ENCODE data around the gene C1orf167. TPM values are rescaled to one million over a fixed set of nuclear protein-coding genes. Genes with fewer than 3 reads are reported as not detected.

Gene C1orf167
- total and polyA plus RNA-seq, 3 experiments from 2014 or later = 0.81 TPM; not detected in 2

DNA sequence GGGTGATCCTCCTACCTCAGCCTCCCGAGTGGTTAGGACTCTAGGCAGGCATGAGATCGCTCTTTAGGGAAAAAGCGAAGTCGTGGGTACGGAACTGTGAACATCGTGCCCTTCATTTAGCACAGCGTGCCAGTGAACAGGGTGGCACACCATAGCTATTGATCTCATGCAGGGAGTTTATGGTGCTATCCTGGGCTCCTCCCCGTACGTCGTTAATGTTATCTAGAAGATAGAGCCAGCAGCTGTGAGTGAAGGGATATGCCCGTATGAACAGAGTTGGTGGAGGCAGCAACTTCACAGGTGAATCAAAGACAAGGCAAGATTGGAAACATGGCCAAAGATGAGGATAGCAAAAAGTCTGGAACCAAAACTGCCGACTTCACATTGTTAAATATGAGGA, 55.2 kb downstream of the C1orf167 start:
- Mint-ChIP-seq H3K9me3 (no peaks in the 10 kb centered on the region), H3K4me1 (peaks cover 0 to 4% (median 3%) of the 10 kb centered on the region in 3 donors), H3K27me3 (no peaks in the 10 kb centered on the region), H3K27ac (no peak overlapping the region), H3K36me3 (peaks cover 0 to 74% (median 15%) of the 10 kb centered on the region in 3 donors), H3K4me3 (no peak overlapping the region)
- ChIA-PET CTCF (no interaction called here), POLR2A (no interaction called here)
- Histone ChIP-seq H3K9me3 (ENCODE audit: low read length) (no peaks in the 10 kb centered on the region), H3K27ac (ENCODE audit: low read depth, low read length) (no peak overlapping the region), H3K27me3 (ENCODE audit: insufficient read depth, low read length, poor library complexity, severe bottlenecking) (no peaks in the 10 kb centered on the region), H3K4me3 (ENCODE audit: low read length) (no peak overlapping the region), H3K36me3 (ENCODE audit: insufficient read depth, low read length) (peaks cover 29% of the 10 kb centered on the region), H3K4me1 (ENCODE audit: insufficient read depth, low read length) (no peaks in the 10 kb centered on the region)
- DNase-seq = no peak

DNA sequence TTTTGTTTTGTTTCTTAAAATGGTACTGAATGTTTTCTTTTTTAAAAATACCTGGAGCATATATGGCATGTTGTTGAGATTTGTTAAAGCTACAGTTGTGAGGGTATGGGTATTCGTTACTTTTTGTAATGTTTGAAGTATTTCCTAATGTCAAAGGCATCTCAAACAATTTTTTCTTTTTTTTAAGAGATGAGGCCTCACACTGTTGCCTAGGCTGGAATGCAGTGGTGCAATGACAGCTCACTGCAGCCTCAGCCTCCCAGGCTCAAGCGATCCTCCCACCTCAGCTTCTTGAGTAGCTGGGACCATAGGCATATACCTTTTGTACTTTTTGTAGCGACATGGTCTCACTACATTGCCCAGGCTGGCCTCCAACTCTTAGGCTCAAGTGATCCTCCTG, 60.1 kb downstream of the C1orf167 start:
- peaks cover 0 to 83% (median 5%) of the 10 kb centered on the region in 3 donors for H3K36me3 Mint-ChIP-seq

DNA sequence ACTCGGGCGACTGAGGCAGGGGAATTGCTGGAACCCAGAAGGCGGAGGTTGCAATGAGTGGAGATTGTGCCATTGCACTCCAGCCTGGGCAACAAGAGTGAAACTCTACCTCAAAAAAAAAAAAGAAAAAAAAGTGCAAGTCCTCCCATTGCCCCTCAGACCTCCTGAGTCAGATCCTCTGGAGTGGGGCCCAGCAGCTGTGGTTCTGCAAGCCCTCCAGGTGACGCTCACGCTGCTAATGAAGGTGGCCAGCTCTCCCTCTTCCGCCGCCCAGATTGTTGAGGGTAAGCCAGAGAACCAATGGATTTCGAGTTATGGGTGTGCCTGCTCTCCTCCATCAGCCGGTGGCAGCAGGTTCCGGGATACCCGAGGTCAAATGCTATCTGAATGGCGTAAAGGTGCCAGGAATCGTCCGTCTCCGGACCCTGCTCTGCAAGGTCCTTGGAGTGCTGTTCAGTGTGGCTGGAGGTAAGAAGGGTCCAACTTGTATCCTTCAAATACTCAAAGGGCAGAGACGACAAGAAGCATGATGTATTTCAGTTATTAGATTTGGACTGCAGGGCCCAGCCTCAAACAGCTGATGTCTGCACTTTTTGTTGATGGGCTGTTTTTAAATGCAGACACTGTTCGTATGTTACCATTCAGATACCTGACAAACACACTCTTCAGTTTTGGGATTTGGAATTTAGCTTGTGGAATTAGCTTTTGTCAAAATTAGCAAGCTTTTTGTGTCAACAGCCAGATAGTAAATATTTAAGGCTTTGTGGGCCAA, 61.6 kb downstream of the C1orf167 start:
- H3K4me1 Mint-ChIP-seq = no peaks in the 10 kb centered on the region
- H3K27ac Mint-ChIP-seq = peak overlapping the region in 1 of 8 donors; percentile 10
- peaks cover 24% of the 10 kb centered on the region for H3K36me3 ChIP-seq (ENCODE audit: insufficient read depth, low read length)
- H3K27me3 Mint-ChIP-seq = no peaks in the 10 kb centered on the region
- H3K9me3 Mint-ChIP-seq = no peaks in the 10 kb centered on the region
- H3K4me3 Mint-ChIP-seq = no peak overlapping the region
- ChIA-PET POLR2A (no interaction called here), CTCF (interaction anchor here (1.3 kb wide), 1 partner anchor 15 kb away, joined by 3 read pairs; no protein-coding TSS in a partner anchor)
- DNase-seq = no peak
- H3K9me3 ChIP-seq (ENCODE audit: low read length) = no peaks in the 10 kb centered on the region
- H3K36me3 Mint-ChIP-seq = peaks cover 0 to 83% (median 8%) of the 10 kb centered on the region in 3 donors
- no peaks in the 10 kb centered on the region for H3K27me3 ChIP-seq (ENCODE audit: insufficient read depth, low read length, poor library complexity, severe bottlenecking)
- H3K4me3 ChIP-seq (ENCODE audit: low read length) = no peak overlapping the region
- H3K4me1 ChIP-seq (ENCODE audit: insufficient read depth, low read length) = no peaks in the 10 kb centered on the region
- H3K27ac ChIP-seq (ENCODE audit: low read depth, low read length) = no peak overlapping the region

More for the DNA sequence above, 60.1 kb downstream of the C1orf167 start:
- H3K27me3 Mint-ChIP-seq = no peaks in the 10 kb centered on the region
- H3K27ac Mint-ChIP-seq = peak overlapping the region in 1 of 8 donors; percentile 21
- no peak overlapping the region for H3K4me3 ChIP-seq (ENCODE audit: low read length)
- peaks cover 19% of the 10 kb centered on the region for H3K36me3 ChIP-seq (ENCODE audit: insufficient read depth, low read length)
- no peaks in the 10 kb centered on the region for H3K9me3 ChIP-seq (ENCODE audit: low read length)
- ChIA-PET CTCF (no interaction called here), POLR2A (no interaction called here)
- no peaks in the 10 kb centered on the region for H3K4me1 Mint-ChIP-seq
- H3K27me3 ChIP-seq (ENCODE audit: insufficient read depth, low read length, poor library complexity, severe bottlenecking) = no peaks in the 10 kb centered on the region
- H3K4me1 ChIP-seq (ENCODE audit: insufficient read depth, low read length) = no peaks in the 10 kb centered on the region
- no peak overlapping the region for H3K27ac ChIP-seq (ENCODE audit: low read depth, low read length)
- no peaks in the 10 kb centered on the region for H3K9me3 Mint-ChIP-seq
- no peak for DNase-seq
- no peak overlapping the region for H3K4me3 Mint-ChIP-seq

DNA sequence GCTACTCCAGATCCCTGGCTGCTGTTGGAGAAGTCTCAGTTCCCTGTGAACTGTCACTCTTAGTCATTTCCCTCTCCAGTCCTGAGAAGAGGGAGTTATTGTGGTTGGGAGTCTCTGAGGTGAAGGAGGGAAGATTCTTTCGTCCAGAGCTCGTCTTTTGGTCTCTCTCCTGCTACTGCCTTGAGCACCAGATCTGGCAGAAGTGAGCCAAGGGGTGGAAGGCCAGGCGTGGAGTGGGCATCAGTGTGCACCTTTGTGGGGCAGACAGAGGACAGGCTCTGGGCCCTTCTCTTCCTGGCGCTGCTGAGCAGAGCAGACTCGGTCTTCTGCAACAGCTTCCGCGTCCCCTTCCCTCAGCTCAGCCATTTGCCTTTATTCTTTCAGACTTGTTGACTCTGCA, 63.1 kb downstream of the C1orf167 start:
- Histone ChIP-seq H3K27ac (ENCODE audit: low read depth, low read length) (no peak overlapping the region), H3K4me3 (ENCODE audit: low read length) (no peak overlapping the region), H3K27me3 (ENCODE audit: insufficient read depth, low read length, poor library complexity, severe bottlenecking) (no peaks in the 10 kb centered on the region), H3K4me1 (ENCODE audit: insufficient read depth, low read length) (no peaks in the 10 kb centered on the region), H3K36me3 (ENCODE audit: insufficient read depth, low read length) (peaks cover 22% of the 10 kb centered on the region), H3K9me3 (ENCODE audit: low read length) (no peaks in the 10 kb centered on the region)
- CTCF ChIA-PET = no interaction called here
- no peaks in the 10 kb centered on the region for H3K27me3 Mint-ChIP-seq
- H3K9me3 Mint-ChIP-seq = no peaks in the 10 kb centered on the region
- H3K27ac Mint-ChIP-seq = no peak overlapping the region
- DNase-seq = no peak
- H3K4me3 Mint-ChIP-seq = no peak overlapping the region
- peaks cover 0 to 82% (median 8%) of the 10 kb centered on the region in 3 donors for H3K36me3 Mint-ChIP-seq
- H3K4me1 Mint-ChIP-seq = no peaks in the 10 kb centered on the region
- POLR2A ChIA-PET = no interaction called here

DNA sequence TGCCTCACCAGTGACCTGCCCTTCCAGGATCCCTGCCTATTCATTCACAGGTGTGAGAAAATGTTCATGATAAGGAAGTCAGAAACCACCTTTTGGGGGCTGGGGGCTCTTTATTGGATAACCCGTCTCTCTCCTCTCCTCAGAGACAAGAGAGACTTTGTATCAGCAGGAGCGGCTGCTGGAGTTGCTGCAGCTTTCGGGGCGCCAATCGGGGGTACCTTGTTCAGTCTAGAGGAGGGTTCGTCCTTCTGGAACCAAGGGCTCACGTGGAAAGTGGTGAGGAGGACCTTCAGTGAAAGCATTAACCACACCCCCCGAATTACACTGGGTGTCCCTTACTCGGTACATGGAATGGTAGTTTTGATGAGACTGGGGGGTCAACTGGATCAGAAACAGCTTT, 65.0 kb downstream of the C1orf167 start:
- Histone ChIP-seq H3K4me1 (ENCODE audit: insufficient read depth, low read length) (no peaks in the 10 kb centered on the region), H3K9me3 (ENCODE audit: low read length) (no peaks in the 10 kb centered on the region), H3K4me3 (ENCODE audit: low read length) (no peak overlapping the region), H3K27me3 (ENCODE audit: insufficient read depth, low read length, poor library complexity, severe bottlenecking) (no peaks in the 10 kb centered on the region), H3K27ac (ENCODE audit: low read depth, low read length) (no peak overlapping the region), H3K36me3 (ENCODE audit: insufficient read depth, low read length) (peaks cover 22% of the 10 kb centered on the region)
- DNase-seq = no peak
- H3K27me3 Mint-ChIP-seq = no peaks in the 10 kb centered on the region
- peaks cover 0 to 79% (median 7%) of the 10 kb centered on the region in 3 donors for H3K36me3 Mint-ChIP-seq
- CTCF ChIA-PET = no interaction called here
- no peaks in the 10 kb centered on the region for H3K4me1 Mint-ChIP-seq
- POLR2A ChIA-PET = no interaction called here
- H3K9me3 Mint-ChIP-seq = no peaks in the 10 kb centered on the region
- H3K4me3 Mint-ChIP-seq = no peak overlapping the region
- peak overlapping the region in 1 of 8 donors; percentile 50 for H3K27ac Mint-ChIP-seq

DNA sequence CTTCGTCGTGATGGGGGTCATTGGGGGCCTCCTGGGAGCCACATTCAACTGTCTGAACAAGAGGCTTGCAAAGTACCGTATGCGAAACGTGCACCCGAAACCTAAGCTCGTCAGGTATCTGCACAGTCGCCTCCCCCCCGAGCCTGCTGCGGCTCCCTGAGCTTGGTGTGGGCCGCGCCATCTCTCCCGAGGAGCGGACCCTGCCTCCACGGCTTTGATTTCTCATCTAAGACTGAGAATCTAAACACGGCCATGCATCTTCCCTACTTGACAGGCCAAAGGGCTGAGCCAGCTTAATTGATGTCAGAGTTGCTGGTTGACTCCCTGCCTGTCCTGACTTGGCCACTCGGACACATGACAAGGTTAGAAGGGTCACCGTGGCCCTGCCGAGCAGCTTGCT, 66.5 kb downstream of the C1orf167 start:
- DNase-seq = no peak
- H3K9me3 Mint-ChIP-seq = no peaks in the 10 kb centered on the region
- Histone ChIP-seq H3K4me3 (ENCODE audit: low read length) (no peak overlapping the region), H3K27me3 (ENCODE audit: insufficient read depth, low read length, poor library complexity, severe bottlenecking) (no peaks in the 10 kb centered on the region), H3K36me3 (ENCODE audit: insufficient read depth, low read length) (peaks cover 25% of the 10 kb centered on the region), H3K9me3 (ENCODE audit: low read length) (no peaks in the 10 kb centered on the region), H3K4me1 (ENCODE audit: insufficient read depth, low read length) (no peaks in the 10 kb centered on the region), H3K27ac (ENCODE audit: low read depth, low read length) (no peak overlapping the region)
- no peak overlapping the region for H3K4me3 Mint-ChIP-seq
- no peaks in the 10 kb centered on the region for H3K27me3 Mint-ChIP-seq
- ChIA-PET POLR2A (no interaction called here), CTCF (no interaction called here)
- H3K4me1 Mint-ChIP-seq = no peaks in the 10 kb centered on the region
- H3K27ac Mint-ChIP-seq = no peak overlapping the region
- peaks cover 0 to 83% (median 7%) of the 10 kb centered on the region in 3 donors for H3K36me3 Mint-ChIP-seq

DNA sequence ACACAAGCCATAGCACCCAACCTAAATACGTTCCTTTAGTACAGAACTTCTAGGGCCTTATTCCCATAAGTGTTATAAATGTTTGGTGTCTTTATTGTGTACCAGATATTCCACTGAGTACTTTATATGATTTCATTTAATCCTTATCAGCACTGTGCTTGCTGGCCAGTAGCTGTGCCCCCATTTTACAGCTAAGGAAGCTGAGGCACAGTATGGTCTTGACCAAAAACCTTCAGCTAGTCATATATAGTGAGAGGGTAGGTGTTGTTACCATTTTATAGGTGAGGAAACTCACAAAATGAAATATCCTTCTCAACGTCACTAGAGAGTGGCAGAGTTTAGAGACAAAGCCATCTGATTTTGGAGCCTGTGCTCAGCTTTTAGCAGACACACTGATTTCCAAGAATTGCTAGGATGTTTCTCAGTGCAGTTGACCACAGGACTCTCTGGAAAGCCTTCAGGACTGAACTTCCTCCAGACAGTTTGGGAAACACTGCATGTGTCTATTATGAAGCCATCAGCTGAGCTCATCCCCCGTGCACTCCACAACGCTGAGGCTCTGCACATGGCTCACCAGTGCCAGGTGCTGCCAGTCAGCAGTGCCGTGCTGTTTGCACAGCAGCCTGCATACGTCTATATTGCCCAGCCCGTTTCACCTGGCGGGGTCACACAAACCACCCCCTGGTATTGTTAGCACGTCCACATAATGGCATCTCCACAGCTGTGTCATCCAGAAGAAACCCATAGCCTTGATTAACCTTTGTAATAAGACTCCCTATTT, 70.1 kb downstream of the C1orf167 start:
- Mint-ChIP-seq H3K36me3 (peaks cover 0 to 81% (median 14%) of the 10 kb centered on the region in 3 donors), H3K27me3 (no peaks in the 10 kb centered on the region), H3K4me3 (no peak overlapping the region), H3K9me3 (no peaks in the 10 kb centered on the region), H3K4me1 (no peaks in the 10 kb centered on the region), H3K27ac (peak overlapping the region in 1 of 8 donors; percentile 70)
- Histone ChIP-seq H3K4me1 (ENCODE audit: insufficient read depth, low read length) (no peaks in the 10 kb centered on the region), H3K4me3 (ENCODE audit: low read length) (no peak overlapping the region), H3K27me3 (ENCODE audit: insufficient read depth, low read length, poor library complexity, severe bottlenecking) (no peaks in the 10 kb centered on the region), H3K36me3 (ENCODE audit: insufficient read depth, low read length) (peaks cover 34% of the 10 kb centered on the region), H3K9me3 (ENCODE audit: low read length) (no peaks in the 10 kb centered on the region), H3K27ac (ENCODE audit: low read depth, low read length) (no peak overlapping the region)
- ChIA-PET CTCF (no interaction called here), POLR2A (no interaction called here)
- DNase-seq = no peak

DNA sequence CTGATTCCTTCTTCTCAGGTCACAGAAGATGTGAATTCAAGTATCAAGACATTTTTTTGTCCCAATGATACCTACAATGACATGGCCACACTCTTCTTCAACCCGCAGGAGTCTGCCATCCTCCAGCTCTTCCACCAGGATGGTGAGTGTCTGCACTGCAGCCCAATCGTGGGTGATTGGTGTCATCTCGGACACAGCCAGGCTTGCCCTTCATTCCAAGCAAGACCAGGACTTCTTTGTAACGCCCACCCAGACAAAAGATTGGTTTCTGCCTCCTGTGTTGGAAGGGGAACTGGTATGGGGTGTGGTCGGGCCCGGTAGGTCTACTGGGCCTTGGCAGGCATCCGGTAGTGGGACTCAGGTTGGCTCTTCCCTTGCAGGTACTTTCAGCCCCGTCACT, 71.5 kb downstream of the C1orf167 start:
- H3K36me3 Mint-ChIP-seq = peaks cover 1 to 82% (median 13%) of the 10 kb centered on the region in 3 donors
- H3K27ac Mint-ChIP-seq = no peak overlapping the region
- H3K27me3 ChIP-seq (ENCODE audit: insufficient read depth, low read length, poor library complexity, severe bottlenecking) = no peaks in the 10 kb centered on the region
- H3K4me3 ChIP-seq (ENCODE audit: low read length) = no peak overlapping the region
- H3K9me3 ChIP-seq (ENCODE audit: low read length) = no peaks in the 10 kb centered on the region
- DNase-seq = no peak
- no peak overlapping the region for H3K4me3 Mint-ChIP-seq
- ChIA-PET POLR2A (no interaction called here), CTCF (interaction anchor here (1.6 kb wide), 1 partner anchor 74 kb away, joined by 3 read pairs; no protein-coding TSS in a partner anchor)
- H3K9me3 Mint-ChIP-seq = no peaks in the 10 kb centered on the region
- H3K36me3 ChIP-seq (ENCODE audit: insufficient read depth, low read length) = peaks cover 39% of the 10 kb centered on the region
- peaks cover under 1 to 1% (median 1%) of the 10 kb centered on the region in 3 donors for H3K4me1 Mint-ChIP-seq
- H3K27ac ChIP-seq (ENCODE audit: low read depth, low read length) = no peak overlapping the region
- no peaks in the 10 kb centered on the region for H3K4me1 ChIP-seq (ENCODE audit: insufficient read depth, low read length)
- H3K27me3 Mint-ChIP-seq = no peaks in the 10 kb centered on the region
